KMS-11 (cell line): ENCODE data around the gene C1RL.

Source experiments
- H2AFZ ChIP-seq: fragments of 200-600 bp; sonication (generic); 2 replicates; pipeline ENCODE4 v1.6.1; 2016; ENCODE audit warnings: antibody characterized with exemption, mixed run types, low read depth
- H3K27ac ChIP-seq: fragments of 200-600 bp; sonication (generic); 2 replicates; pipeline ENCODE4 v1.6.1; 2016; ENCODE audit warnings: mild to moderate bottlenecking, mixed run types
- H3K27me3 ChIP-seq: fragments of 200-600 bp; sonication (generic); 2 replicates; pipeline ENCODE4 v1.6.1; 2017; ENCODE audit warnings: mild to moderate bottlenecking, low read depth, mixed run types, moderate library complexity; ENCODE audit not compliant: insufficient read depth
- H3K36me3 ChIP-seq: fragments of 200-600 bp; sonication (generic); 2 replicates; pipeline ENCODE4 v1.6.1; 2017; ENCODE audit warnings: mild to moderate bottlenecking, mixed run types; ENCODE audit not compliant: insufficient read depth
- H3K4me1 ChIP-seq: fragments of 200-600 bp; sonication (generic); 2 replicates; pipeline ENCODE4 v1.6.1; 2016; ENCODE audit warnings: mild to moderate bottlenecking, low read depth, mixed run types; ENCODE audit not compliant: poor library complexity, severe bottlenecking
- H3K4me2 ChIP-seq: fragments of 200-600 bp; sonication (generic); 2 replicates; pipeline ENCODE4 v1.7.0; 2016; ENCODE audit warnings: mild to moderate bottlenecking, mixed run types
- H3K4me3 ChIP-seq: fragments of 200-600 bp; sonication (generic); IDR thresholded peaks from 2 replicates; pipeline ENCODE4 v1.6.1; 2017; ENCODE audit warnings: low read depth, low read length, mixed read lengths; ENCODE audit not compliant: insufficient read depth
- H3K79me2 ChIP-seq: fragments of 200-600 bp; sonication (generic); 2 replicates; pipeline ENCODE4 v1.6.1; 2016; ENCODE audit warnings: low read depth, mixed run types; ENCODE audit not compliant: insufficient read depth
- H3K9ac ChIP-seq: fragments of 200-600 bp; sonication (generic); 2 replicates; pipeline ENCODE4 v1.6.1; 2016; ENCODE audit warnings: mild to moderate bottlenecking, mixed run types
- H4K20me1 ChIP-seq: fragments of 200-600 bp; sonication (generic); 2 replicates; pipeline ENCODE4 v1.6.1; 2016; ENCODE audit warnings: mild to moderate bottlenecking, mixed run types; ENCODE audit not compliant: insufficient read depth
- CTCF ChIP-seq: fragments of 200-600 bp; sonication (generic); conservative IDR thresholded peaks from 2 replicates; pipeline ENCODE4 v1.6.1; 2017; ENCODE audit warnings: low read depth, mild to moderate bottlenecking, antibody characterized with exemption, low read length, moderate library complexity, mixed read lengths

C1RL gene

DNA sequence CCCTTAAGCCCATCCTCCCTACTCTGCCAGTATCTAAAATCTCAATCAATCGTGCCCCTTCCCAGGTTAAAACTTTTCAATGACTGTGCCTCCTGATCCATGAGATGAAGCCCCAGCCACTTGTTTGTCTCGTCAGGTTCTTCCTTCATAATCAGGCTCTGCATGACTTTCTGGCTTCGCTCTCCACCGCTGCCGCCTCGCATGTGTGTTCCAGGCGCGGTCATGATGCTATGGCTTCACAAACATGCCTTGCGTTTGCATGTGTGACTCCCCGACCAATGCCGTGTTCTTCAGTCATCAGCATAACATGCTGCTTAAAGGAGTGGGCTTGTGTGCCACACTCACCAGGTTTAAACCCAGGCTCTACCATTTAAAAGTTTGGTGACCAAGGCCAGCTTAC lies 5.0 kb upstream of the C1RL start:
- H3K4me3 ChIP-seq = no peak overlapping the region
- no peak for TF ChIP-seq CTCF
- no peak overlapping the region for H2AFZ ChIP-seq
- no peaks in the 10 kb centered on the region for H3K79me2 ChIP-seq
- no peak overlapping the region for H3K27ac ChIP-seq
- H3K36me3 ChIP-seq = no peaks in the 10 kb centered on the region
- no peaks in the 10 kb centered on the region for H3K27me3 ChIP-seq
- H3K9ac ChIP-seq = no peak overlapping the region
- peaks cover 13% of the 10 kb centered on the region for H3K4me1 ChIP-seq
- no peaks in the 10 kb centered on the region for H4K20me1 ChIP-seq
- no peak overlapping the region for H3K4me2 ChIP-seq

- H3K27me3 ChIP-seq = no peaks in the 10 kb centered on the region
- peak; percentile 86 for TF ChIP-seq CTCF
- no peak overlapping the region for H3K4me3 ChIP-seq
- peaks cover 13% of the 10 kb centered on the region for H3K4me1 ChIP-seq
- no peaks in the 10 kb centered on the region for H3K36me3 ChIP-seq
- no peaks in the 10 kb centered on the region for H4K20me1 ChIP-seq
- no peaks in the 10 kb centered on the region for H3K79me2 ChIP-seq
- peak overlapping the region; percentile 56 for H3K4me2 ChIP-seq
- H3K27ac ChIP-seq = no peak overlapping the region
- H2AFZ ChIP-seq = peak overlapping the region; percentile 18; the same call in 1 of the 2 replicates
- no peak overlapping the region for H3K9ac ChIP-seq
Observed at GRCh38 chr12:7113389-7113871, 4.4 kb upstream of the C1RL start.

DNA sequence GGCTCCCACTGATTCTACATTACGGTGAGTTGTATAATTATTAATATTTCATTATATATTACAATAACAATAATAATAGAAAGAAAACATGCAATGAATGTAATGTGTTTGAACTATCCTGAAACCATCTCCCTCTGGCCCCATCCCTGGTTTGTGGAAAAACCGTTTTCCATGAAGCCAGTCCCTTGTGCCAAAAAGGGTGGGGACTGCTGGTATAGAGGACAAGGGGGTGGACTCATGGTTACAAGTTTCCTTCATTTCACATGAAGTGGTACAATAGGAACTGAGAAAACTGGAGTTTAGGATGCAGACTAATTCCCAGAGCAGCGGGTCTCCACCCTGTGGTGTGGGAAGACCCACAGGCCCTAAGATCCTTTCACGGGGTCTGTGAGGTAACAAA lies 3.0 kb upstream of the C1RL start:
- H3K4me2 ChIP-seq = no peak overlapping the region

GRCh38 chr12:7110661-7111060 lies 1.6 kb upstream of the C1RL start:
- no peak overlapping the region for H2AFZ ChIP-seq
- no peak overlapping the region for H3K4me3 ChIP-seq
- no peaks in the 10 kb centered on the region for H3K27me3 ChIP-seq
- H3K9ac ChIP-seq = no peak overlapping the region
- peaks cover 18% of the 10 kb centered on the region for H3K4me1 ChIP-seq
- no peak overlapping the region for H3K4me2 ChIP-seq
- no peaks in the 10 kb centered on the region for H3K36me3 ChIP-seq
- 0 out of 2 replicates have a peak, but pooled peaks cover 4% of the 10 kb centered on the region for H3K79me2 ChIP-seq
- no peak for TF ChIP-seq CTCF
- H3K27ac ChIP-seq = no peak overlapping the region
- H4K20me1 ChIP-seq = no peaks in the 10 kb centered on the region

More for the DNA sequence above, 3.0 kb upstream of the C1RL start:
- H3K4me1 ChIP-seq = peaks cover 14% of the 10 kb centered on the region
- H3K36me3 ChIP-seq = no peaks in the 10 kb centered on the region
- 0 out of 2 replicates have a peak, but pooled peaks cover 2% of the 10 kb centered on the region for H3K79me2 ChIP-seq
- H2AFZ ChIP-seq = no peak overlapping the region
- no peak overlapping the region for H3K4me3 ChIP-seq
- TF ChIP-seq CTCF = no peak
- no peaks in the 10 kb centered on the region for H4K20me1 ChIP-seq
- H3K27ac ChIP-seq = no peak overlapping the region
- no peaks in the 10 kb centered on the region for H3K27me3 ChIP-seq
- no peak overlapping the region for H3K9ac ChIP-seq
